PC-9 (cell line): ENCODE data around the gene PHPT1. TPM values are rescaled to one million over a fixed set of nuclear protein-coding genes. Genes with fewer than 3 reads are reported as not detected.
A peak's percentile ranks its signal among the peaks of the same experiment; 100 is the strongest.
"Not testable (repeated sequence)": the region's sequence is repeated elsewhere in the genome, so short reads cannot be mapped to it uniquely, and the experiment has no call there.

ENCODE experiments used
- BruUV-seq: library from RNA; stranded (reverse); fragments of 400-500 nt; replicated peaks from 2 replicates; lab custom pipeline; 2021; lab: Mats Ljungman, UMichigan
- CTCF ChIA-PET: fragments of 300-600 bp; sonication (Branson Sonifier 250); formaldehyde crosslinking; loops from one replicate; lab custom pipeline; 2022; ENCODE audit warnings: antibody characterized with exemption; lab: Charles Lee
- POLR2A ChIA-PET: fragments of 300-600 bp; sonication (Branson Sonifier 250); formaldehyde crosslinking; loops from one replicate; lab custom pipeline; 2022; ENCODE audit warnings: antibody characterized with exemption; ENCODE audit not compliant: unreplicated experiment; lab: Charles Lee
- DNase-seq, 2 experiments: peaks; one replicate each; pipeline versions ENCODE4 v3.0.0 to v3.0.0-alpha.2; 2015 to 2022; ENCODE audit warnings: mixed read lengths in 1 of 2
- H2AFZ ChIP-seq: fragments of 200-600 bp; sonication (generic); 2 replicates; pipeline ENCODE4 v1.8.1; 2017; ENCODE audit warnings: antibody characterized with exemption
- H3F3A ChIP-seq: fragments of 200-600 bp; sonication (generic); 2 replicates; pipeline ENCODE4 v1.8.1; 2017; ENCODE audit warnings: antibody characterized with exemption, mild to moderate bottlenecking, low read depth; ENCODE audit not compliant: insufficient read depth
- H3K27ac ChIP-seq: fragments of 200-600 bp; sonication (generic); 2 replicates; pipeline ENCODE4 v1.6.1; 2016; ENCODE audit warnings: mixed run types
- H3K27me3 ChIP-seq: fragments of 200-600 bp; sonication (generic); 2 replicates; pipeline ENCODE4 v1.6.1; 2016; ENCODE audit warnings: low read depth, mixed run types; ENCODE audit not compliant: insufficient read depth
- H3K36me3 ChIP-seq: fragments of 200-600 bp; sonication (generic); 2 replicates; pipeline ENCODE4 v1.6.1; 2016; ENCODE audit warnings: low read depth, mixed run types
- H3K4me1 ChIP-seq: fragments of 200-600 bp; sonication (generic); replicated peaks from 2 replicates; pipeline ENCODE4 v1.6.1; 2016; ENCODE audit warnings: mixed run types; ENCODE audit not compliant: insufficient read depth
- H3K4me2 ChIP-seq: fragments of 200-600 bp; sonication (generic); 2 replicates; pipeline ENCODE4 v1.6.1; 2017; ENCODE audit warnings: mixed run types
- H3K4me3 ChIP-seq: fragments of 200-600 bp; sonication (generic); 2 replicates; pipeline ENCODE4 v1.6.1; 2016; ENCODE audit warnings: mixed run types
- H3K79me2 ChIP-seq: fragments of 200-600 bp; sonication (generic); 2 replicates; pipeline ENCODE4 v1.6.1; 2017; ENCODE audit warnings: low read depth, mixed run types
- H3K9me2 ChIP-seq: fragments of 200-600 bp; sonication (generic); 2 replicates; pipeline ENCODE4 v1.8.1; 2017; ENCODE audit warnings: mild to moderate bottlenecking; ENCODE audit not compliant: insufficient read depth
- H3K9me3 ChIP-seq: fragments of 200-600 bp; sonication (generic); 2 replicates; pipeline ENCODE4 v1.8.1; 2016; ENCODE audit warnings: low read depth; ENCODE audit not compliant: insufficient read depth
- H4K20me1 ChIP-seq: fragments of 200-600 bp; sonication (generic); 2 replicates; pipeline ENCODE4 v1.8.1; 2017; ENCODE audit not compliant: insufficient read depth
- EZH2 ChIP-seq: fragments of 200-600 bp; sonication (generic); IDR thresholded peaks from 2 replicates; pipeline ENCODE4 v1.8.0; 2017; ENCODE audit warnings: antibody characterized with exemption, low read depth
- intact Hi-C: fragments of 100-400 bp; cut with micrococcal nuclease; formaldehyde crosslinking; loops from one replicate; pipeline ENCODE4 v1.10.0; 2022; ENCODE audit not compliant: unreplicated experiment
- total RNA-seq: library from RNA; stranded (reverse); gene quantifications from 2 replicates; pipeline ENCODE4 v1.2.3, GENCODE V29; 2021
- TF ChIP-seq, protein P1 (sequence below): fragments of 200-600 bp; sonication (generic); conservative IDR thresholded peaks from 2 replicates; pipeline ENCODE4 v1.6.1; 2017; ENCODE audit warnings: mixed run types, antibody characterized with exemption, mild to moderate bottlenecking, moderate library complexity

PHPT1 gene
- total RNA-seq, 1 experiment from 2014 or later, result 112 TPM

DNA sequence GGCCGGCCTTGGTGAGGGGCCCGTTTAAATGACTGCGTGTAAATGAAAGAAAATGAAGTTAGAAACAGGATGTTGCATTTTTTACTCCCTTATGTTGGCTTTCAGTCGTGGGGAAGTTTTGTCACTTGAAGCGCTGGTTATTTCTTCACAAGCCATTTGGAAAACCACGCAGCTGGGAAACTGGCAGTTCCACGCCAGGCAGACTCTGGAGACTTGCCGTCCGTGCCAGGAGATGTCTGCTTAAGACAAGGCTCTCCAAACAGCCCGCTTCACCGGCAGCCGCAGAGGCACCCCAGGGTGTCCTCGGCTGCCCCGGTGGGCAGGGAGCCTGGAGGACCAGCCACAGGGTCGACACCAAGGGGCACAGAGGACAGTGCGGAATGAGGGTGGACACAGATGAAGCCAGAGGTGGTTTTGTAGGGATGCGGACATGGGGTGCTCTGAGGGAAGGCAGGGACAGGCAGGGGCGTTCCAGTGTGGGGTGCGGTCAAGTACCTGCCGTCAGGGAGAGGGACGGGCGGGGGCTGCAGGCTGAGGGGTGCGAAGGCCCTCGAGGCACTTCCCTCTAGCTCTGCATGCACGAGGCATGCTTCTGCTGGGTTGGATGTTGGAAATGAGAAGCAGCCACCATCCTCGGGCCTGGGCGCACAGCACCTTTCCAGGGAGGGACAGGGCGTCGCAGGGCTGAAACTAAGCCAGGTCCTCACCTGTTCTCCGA is 18.0 kb upstream of the PHPT1 start:
- Histone ChIP-seq H3K9me3 (no peaks in the 10 kb centered on the region), H3K4me2 (no peak overlapping the region), H4K20me1 (no peaks in the 10 kb centered on the region; the same call in 1 of the 2 replicates), H2AFZ (no peak overlapping the region), H3K9me2 (no peaks in the 10 kb centered on the region), H3K27ac (no peak overlapping the region), H3K27me3 (no peaks in the 10 kb centered on the region), H3F3A (peaks cover 13% of the 10 kb centered on the region; the same call in 1 of the 2 replicates), H3K4me3 (no peak overlapping the region), H3K4me1 (no peaks in the 10 kb centered on the region), H3K79me2 (no peaks in the 10 kb centered on the region), H3K36me3 (no peaks in the 10 kb centered on the region)
- TF ChIP-seq EZH2, result no peak
- TF ChIP-seq, protein P1, sequence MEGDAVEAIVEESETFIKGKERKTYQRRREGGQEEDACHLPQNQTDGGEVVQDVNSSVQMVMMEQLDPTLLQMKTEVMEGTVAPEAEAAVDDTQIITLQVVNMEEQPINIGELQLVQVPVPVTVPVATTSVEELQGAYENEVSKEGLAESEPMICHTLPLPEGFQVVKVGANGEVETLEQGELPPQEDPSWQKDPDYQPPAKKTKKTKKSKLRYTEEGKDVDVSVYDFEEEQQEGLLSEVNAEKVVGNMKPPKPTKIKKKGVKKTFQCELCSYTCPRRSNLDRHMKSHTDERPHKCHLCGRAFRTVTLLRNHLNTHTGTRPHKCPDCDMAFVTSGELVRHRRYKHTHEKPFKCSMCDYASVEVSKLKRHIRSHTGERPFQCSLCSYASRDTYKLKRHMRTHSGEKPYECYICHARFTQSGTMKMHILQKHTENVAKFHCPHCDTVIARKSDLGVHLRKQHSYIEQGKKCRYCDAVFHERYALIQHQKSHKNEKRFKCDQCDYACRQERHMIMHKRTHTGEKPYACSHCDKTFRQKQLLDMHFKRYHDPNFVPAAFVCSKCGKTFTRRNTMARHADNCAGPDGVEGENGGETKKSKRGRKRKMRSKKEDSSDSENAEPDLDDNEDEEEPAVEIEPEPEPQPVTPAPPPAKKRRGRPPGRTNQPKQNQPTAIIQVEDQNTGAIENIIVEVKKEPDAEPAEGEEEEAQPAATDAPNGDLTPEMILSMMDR, result no peak
- BruUV-seq, result no TSS peak
- DNase-seq, result peak in 1 of 2 experiments; percentile 21
- intact Hi-C loops, result no loop called here
- ChIA-PET POLR2A (no interaction called here), CTCF (interaction anchor here (0.6 kb wide), 1 partner anchor 12 kb away, joined by 15 read pairs; no protein-coding TSS in a partner anchor)

DNA sequence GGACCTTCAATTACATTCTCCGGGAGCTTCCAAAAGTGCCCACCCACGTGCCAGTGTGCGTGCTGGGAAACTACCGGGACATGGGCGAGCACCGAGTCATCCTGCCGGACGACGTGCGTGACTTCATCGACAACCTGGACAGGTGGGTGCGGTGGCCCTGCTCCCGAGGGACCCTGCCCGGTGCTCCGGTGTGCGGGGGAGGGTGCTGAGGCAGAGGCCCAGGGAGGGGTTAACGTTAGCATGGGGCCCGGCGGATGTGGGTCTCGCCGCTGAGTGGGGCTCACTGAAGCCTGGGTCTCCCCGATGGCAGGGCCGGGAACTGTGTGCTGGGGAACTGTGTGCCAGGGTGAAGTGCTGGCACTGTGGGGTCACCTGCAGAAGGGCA is 17.5 kb upstream of the PHPT1 start:
- CTCF ChIA-PET, result interaction anchor here (0.6 kb wide), 1 partner anchor 13 kb away, joined by 15 read pairs; no protein-coding TSS in a partner anchor
- Histone ChIP-seq H3K4me1 (no peaks in the 10 kb centered on the region), H3F3A (peaks cover 17% of the 10 kb centered on the region; the same call in 1 of the 2 replicates)

DNA sequence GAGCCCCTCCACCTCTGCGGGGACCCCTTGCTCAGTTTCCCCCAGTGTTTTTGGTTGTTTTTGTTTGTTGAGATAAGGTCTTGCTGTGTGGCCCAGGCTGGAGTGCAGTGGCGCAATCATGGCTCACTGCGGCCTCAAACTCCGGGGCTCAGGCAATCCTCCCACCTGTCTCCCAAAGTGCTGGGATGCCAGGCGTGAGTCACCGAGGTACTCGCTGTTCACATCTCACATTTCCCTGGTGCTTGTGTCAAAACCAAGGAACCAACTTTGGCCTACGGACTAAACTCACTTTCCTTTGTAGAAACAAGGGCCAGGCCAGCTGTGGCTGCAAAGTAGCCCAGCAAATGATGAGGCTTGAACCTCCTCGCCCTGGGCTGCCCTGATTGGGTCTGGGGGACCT is 16.6 kb upstream of the PHPT1 start:
- TF ChIP-seq EZH2, result no peak
- TF ChIP-seq, protein P1, result no peak
- ChIA-PET POLR2A (no interaction called here), CTCF (no interaction called here)
- Histone ChIP-seq H3K27ac (no peak overlapping the region), H3K36me3 (no peaks in the 10 kb centered on the region), H4K20me1 (no peaks in the 10 kb centered on the region; the same call in 1 of the 2 replicates), H3K4me2 (no peak overlapping the region), H3K9me3 (no peaks in the 10 kb centered on the region), H3K4me3 (no peak overlapping the region), H3K4me1 (no peaks in the 10 kb centered on the region), H3K27me3 (no peaks in the 10 kb centered on the region), H3K9me2 (no peaks in the 10 kb centered on the region), H3F3A (peaks cover 17% of the 10 kb centered on the region; the same call in 1 of the 2 replicates), H3K79me2 (no peaks in the 10 kb centered on the region), H2AFZ (no peak overlapping the region)
- intact Hi-C loops, result no loop called here
- no TSS peak for BruUV-seq
- peak in 1 of 2 experiments; percentile 34 for DNase-seq

More for the DNA sequence above, 17.5 kb upstream of the PHPT1 start:
- TF ChIP-seq EZH2, result no peak
- TF ChIP-seq, protein P1, result no peak
- H3K27ac ChIP-seq, result no peak overlapping the region
- no TSS peak for BruUV-seq
- no peak overlapping the region for H3K4me3 ChIP-seq
- H3K9me2 ChIP-seq, result no peaks in the 10 kb centered on the region
- H3K4me2 ChIP-seq, result no peak overlapping the region
- H3K9me3 ChIP-seq, result no peaks in the 10 kb centered on the region
- H3K36me3 ChIP-seq, result no peaks in the 10 kb centered on the region
- POLR2A ChIA-PET, result no interaction called here
- H3K27me3 ChIP-seq, result no peaks in the 10 kb centered on the region
- no peak overlapping the region for H2AFZ ChIP-seq
- H3K79me2 ChIP-seq, result no peaks in the 10 kb centered on the region
- DNase-seq, result no peak
- intact Hi-C loops, result no loop called here
- H4K20me1 ChIP-seq, result no peaks in the 10 kb centered on the region; the same call in 1 of the 2 replicates

DNA sequence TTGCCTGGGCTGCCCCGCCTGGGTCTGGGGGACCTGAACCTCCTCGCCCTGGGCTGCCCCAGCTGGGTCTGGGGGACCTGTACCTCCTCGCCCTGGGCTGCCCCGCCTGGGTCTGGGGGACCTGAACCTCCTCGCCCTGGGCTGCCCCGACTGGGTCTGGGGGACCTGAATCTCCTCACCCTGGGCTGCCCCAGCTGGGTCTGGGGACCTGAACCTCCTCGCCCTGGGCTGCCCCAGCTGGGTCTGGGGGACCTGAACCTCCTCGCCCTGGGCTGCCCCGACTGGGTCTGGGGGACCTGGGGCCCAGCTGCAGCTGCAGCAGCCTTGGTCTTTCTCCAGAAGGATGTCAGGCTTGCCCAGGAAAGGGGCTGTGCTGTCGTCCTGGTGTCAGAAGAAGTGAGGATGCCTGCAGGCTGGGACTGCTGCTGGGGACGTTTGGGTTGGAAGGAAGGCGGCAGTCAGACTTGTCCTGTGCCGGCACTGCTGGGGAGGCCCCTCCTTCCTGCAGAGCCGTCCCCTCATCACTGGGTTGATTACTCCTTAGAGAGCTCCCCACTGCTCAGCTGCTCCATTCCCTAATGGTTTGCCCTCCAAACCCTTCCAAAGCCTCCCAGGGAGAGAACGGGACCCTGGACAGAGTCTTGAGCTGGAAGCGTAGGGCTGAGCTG is 15.7 kb upstream of the PHPT1 start:
- POLR2A ChIA-PET, result interaction anchor here (0.6 kb wide), 1 partner anchor 65 kb away, joined by 3 read pairs; no protein-coding TSS in a partner anchor
- BruUV-seq, H3K9me3 ChIP-seq, H3K36me3 ChIP-seq, CTCF ChIA-PET, intact Hi-C loops, H3K27me3 ChIP-seq, DNase-seq, H3K4me2 ChIP-seq, H2AFZ ChIP-seq, H3K9me2 ChIP-seq, H3K4me3 ChIP-seq, H3K4me1 ChIP-seq, H3K27ac ChIP-seq, H3K79me2 ChIP-seq, H4K20me1 ChIP-seq: not testable (repeated sequence)
- peaks cover 17% of the 10 kb centered on the region; the same call in 1 of the 2 replicates for H3F3A ChIP-seq
